ENCODE results near the gene SCARF2.

Gene SCARF2

DNA sequence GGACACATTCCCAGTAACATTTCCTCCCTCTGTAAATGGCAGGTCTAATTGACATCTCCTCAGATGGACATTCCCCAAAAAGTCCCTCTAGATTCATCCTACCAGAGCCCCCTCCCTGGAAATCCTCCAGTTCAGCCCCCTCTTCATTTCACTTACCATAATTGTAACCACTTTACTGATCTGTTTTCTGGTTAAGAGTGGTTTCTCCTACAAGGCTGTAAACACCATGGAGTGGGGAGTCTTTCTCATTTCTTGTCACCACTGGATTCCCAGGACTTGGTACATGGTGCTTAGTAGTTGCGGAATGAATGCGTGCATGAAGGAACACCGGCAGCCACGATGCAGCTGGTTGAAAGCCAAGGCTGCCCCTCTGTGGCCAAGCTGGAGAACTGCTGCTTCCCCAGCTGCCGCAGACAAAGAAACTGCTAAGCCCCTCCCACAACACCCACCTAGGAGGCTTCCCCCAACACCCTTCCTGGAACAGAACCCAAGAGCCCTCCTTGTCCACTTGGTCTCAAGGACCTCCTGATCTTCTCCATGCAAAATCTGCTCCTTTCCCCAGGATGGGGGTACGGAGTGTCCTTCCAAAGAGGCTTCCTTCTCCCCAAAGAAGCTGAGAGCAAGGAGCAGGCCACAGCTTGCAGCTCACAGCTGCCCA is 18.6 kb upstream of the SCARF2 start (continued):
- TF ChIP-seq PRDM4 (tag by site-specific recombination; IDR thresholded peaks at IDR 0.05) (0 out of 2 replicates have a peak, but pooled peaks have one; percentile 50), ZNF660 (tag by site-specific recombination; IDR thresholded peaks at IDR 0.05) (peak; percentile 65; the same call in 1 of the 2 replicates), ZNF654 (tag by site-specific recombination; IDR thresholded peaks at IDR 0.05; ENCODE audit: low read depth) (peak; percentile 88)

- H3K9me3 ChIP-seq (ENCODE audit: control insufficient read depth, insufficient read depth, low read depth, low read length): no peaks in the 10 kb centered on the region
- H3K4me1 ChIP-seq (ENCODE audit: control insufficient read depth, insufficient read depth, low read length): no peaks in the 10 kb centered on the region
- TF ChIP-seq ZFP3 (tag by site-specific recombination; IDR thresholded peaks at IDR 0.05; ENCODE audit: low read depth) (no peak), EGR2 (tag by site-specific recombination; IDR thresholded peaks at IDR 0.05; ENCODE audit: low read depth) (no peak), ZSCAN23 (tag by site-specific recombination; IDR thresholded peaks at IDR 0.05) (no peak), ZNF530 (tag by site-specific recombination; IDR thresholded peaks at IDR 0.05; ENCODE audit: low read depth) (no peak), TCF7L2 (IDR thresholded peaks at IDR 0.05; ENCODE audit: borderline replicate concordance, low read depth, low read length) (no peak), ZNF324 (tag by site-specific recombination; IDR thresholded peaks at IDR 0.05) (no peak), SP7 (tag by site-specific recombination; IDR thresholded peaks at IDR 0.05) (no peak), ZBTB20 (tag by site-specific recombination; IDR thresholded peaks at IDR 0.05) (no peak), ZNF837 (tag by site-specific recombination; IDR thresholded peaks at IDR 0.05) (no peak)
- TF ChIP-seq, protein P1, sequence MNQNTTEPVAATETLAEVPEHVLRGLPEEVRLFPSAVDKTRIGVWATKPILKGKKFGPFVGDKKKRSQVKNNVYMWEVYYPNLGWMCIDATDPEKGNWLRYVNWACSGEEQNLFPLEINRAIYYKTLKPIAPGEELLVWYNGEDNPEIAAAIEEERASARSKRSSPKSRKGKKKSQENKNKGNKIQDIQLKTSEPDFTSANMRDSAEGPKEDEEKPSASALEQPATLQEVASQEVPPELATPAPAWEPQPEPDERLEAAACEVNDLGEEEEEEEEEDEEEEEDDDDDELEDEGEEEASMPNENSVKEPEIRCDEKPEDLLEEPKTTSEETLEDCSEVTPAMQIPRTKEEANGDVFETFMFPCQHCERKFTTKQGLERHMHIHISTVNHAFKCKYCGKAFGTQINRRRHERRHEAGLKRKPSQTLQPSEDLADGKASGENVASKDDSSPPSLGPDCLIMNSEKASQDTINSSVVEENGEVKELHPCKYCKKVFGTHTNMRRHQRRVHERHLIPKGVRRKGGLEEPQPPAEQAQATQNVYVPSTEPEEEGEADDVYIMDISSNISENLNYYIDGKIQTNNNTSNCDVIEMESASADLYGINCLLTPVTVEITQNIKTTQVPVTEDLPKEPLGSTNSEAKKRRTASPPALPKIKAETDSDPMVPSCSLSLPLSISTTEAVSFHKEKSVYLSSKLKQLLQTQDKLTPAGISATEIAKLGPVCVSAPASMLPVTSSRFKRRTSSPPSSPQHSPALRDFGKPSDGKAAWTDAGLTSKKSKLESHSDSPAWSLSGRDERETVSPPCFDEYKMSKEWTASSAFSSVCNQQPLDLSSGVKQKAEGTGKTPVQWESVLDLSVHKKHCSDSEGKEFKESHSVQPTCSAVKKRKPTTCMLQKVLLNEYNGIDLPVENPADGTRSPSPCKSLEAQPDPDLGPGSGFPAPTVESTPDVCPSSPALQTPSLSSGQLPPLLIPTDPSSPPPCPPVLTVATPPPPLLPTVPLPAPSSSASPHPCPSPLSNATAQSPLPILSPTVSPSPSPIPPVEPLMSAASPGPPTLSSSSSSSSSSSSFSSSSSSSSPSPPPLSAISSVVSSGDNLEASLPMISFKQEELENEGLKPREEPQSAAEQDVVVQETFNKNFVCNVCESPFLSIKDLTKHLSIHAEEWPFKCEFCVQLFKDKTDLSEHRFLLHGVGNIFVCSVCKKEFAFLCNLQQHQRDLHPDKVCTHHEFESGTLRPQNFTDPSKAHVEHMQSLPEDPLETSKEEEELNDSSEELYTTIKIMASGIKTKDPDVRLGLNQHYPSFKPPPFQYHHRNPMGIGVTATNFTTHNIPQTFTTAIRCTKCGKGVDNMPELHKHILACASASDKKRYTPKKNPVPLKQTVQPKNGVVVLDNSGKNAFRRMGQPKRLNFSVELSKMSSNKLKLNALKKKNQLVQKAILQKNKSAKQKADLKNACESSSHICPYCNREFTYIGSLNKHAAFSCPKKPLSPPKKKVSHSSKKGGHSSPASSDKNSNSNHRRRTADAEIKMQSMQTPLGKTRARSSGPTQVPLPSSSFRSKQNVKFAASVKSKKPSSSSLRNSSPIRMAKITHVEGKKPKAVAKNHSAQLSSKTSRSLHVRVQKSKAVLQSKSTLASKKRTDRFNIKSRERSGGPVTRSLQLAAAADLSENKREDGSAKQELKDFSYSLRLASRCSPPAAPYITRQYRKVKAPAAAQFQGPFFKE (tag by site-specific recombination; IDR thresholded peaks at IDR 0.05; ENCODE audit: borderline replicate concordance): no peak
- TF ChIP-seq, protein P2, sequence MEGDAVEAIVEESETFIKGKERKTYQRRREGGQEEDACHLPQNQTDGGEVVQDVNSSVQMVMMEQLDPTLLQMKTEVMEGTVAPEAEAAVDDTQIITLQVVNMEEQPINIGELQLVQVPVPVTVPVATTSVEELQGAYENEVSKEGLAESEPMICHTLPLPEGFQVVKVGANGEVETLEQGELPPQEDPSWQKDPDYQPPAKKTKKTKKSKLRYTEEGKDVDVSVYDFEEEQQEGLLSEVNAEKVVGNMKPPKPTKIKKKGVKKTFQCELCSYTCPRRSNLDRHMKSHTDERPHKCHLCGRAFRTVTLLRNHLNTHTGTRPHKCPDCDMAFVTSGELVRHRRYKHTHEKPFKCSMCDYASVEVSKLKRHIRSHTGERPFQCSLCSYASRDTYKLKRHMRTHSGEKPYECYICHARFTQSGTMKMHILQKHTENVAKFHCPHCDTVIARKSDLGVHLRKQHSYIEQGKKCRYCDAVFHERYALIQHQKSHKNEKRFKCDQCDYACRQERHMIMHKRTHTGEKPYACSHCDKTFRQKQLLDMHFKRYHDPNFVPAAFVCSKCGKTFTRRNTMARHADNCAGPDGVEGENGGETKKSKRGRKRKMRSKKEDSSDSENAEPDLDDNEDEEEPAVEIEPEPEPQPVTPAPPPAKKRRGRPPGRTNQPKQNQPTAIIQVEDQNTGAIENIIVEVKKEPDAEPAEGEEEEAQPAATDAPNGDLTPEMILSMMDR (tag by site-specific recombination; IDR thresholded peaks at IDR 0.05): no peak
- CTCF ChIA-PET: interaction anchor here (0.7 to 10.0 kb wide), 11 partner anchors 11 to 299 kb away, joined by 3 to 133 read pairs (median 10); no protein-coding TSS in a partner anchor
- H3K4me3 ChIP-seq (ENCODE audit: low read depth, low read length): no peak overlapping the region
- POLR2A ChIA-PET: interaction anchor here (0.6 to 1.4 kb wide), 3 partner anchors 19 to 47 kb away, joined by 3 to 4 read pairs (median 3); no protein-coding TSS in a partner anchor
- H3K36me3 ChIP-seq (ENCODE audit: control insufficient read depth in 2 of 2, insufficient read depth in 1 of 2, low read length in 2 of 2): peaks cover 0 to 87% of the 10 kb centered on the region in 2 experiments; a peak in 2 of 3 replicates
- H3K27ac ChIP-seq (ENCODE audit: extremely low read depth, low read depth, low read length): no peak overlapping the region
Measured at GRCh38 chr22:20455709-20456063, 18.1 kb upstream of the SCARF2 start.

Measured in HEK293 (cell line).